ENCODE results near the gene ERGIC1.

ERGIC1 gene

GRCh38 chr5:172939611-172940267 lies 105.7 kb downstream of the ERGIC1 start:
- DNase-seq (ENCODE audit: low read depth), result no peak
- no peak for TF ChIP-seq CTCF (IDR thresholded peaks at IDR 0.05; ENCODE audit: insufficient read depth, low read depth, low read length, missing control alignments)
- H3K4me3 ChIP-seq (ENCODE audit: low read length), result no peak overlapping the region

- TF ChIP-seq CTCF (IDR thresholded peaks at IDR 0.05; ENCODE audit: insufficient read depth, low read depth, low read length, missing control alignments), result no peak
- DNase-seq (ENCODE audit: low read depth), result no peak
- no peak overlapping the region for H3K4me3 ChIP-seq (ENCODE audit: low read length)
Measured at GRCh38 chr5:172940268-172941066, 106.4 kb downstream of the ERGIC1 start.

- H3K4me3 ChIP-seq (ENCODE audit: low read length), result no peak overlapping the region
- no peak for TF ChIP-seq CTCF (IDR thresholded peaks at IDR 0.05; ENCODE audit: insufficient read depth, low read depth, low read length, missing control alignments)
Measured at GRCh38 chr5:172941067-172941516, 107.0 kb downstream of the ERGIC1 start.

GRCh38 chr5:172942556-172942955 lies 108.5 kb downstream of the ERGIC1 start:
- H3K4me3 ChIP-seq (ENCODE audit: low read length), result no peak overlapping the region
- no peak for DNase-seq (ENCODE audit: low read depth)
- no peak for TF ChIP-seq CTCF (IDR thresholded peaks at IDR 0.05; ENCODE audit: insufficient read depth, low read depth, low read length, missing control alignments)

More at GRCh38 chr5:172941067-172941516, 107.0 kb downstream of the ERGIC1 start:
- DNase-seq (ENCODE audit: low read depth), result no peak

GRCh38 chr5:172943283-172943841 lies 109.3 kb downstream of the ERGIC1 start:
- H3K4me3 ChIP-seq (ENCODE audit: low read length), result no peak overlapping the region
- no peak for TF ChIP-seq CTCF (IDR thresholded peaks at IDR 0.05; ENCODE audit: insufficient read depth, low read depth, low read length, missing control alignments)
- no peak for DNase-seq (ENCODE audit: low read depth)

- no peak for TF ChIP-seq CTCF (IDR thresholded peaks at IDR 0.05; ENCODE audit: insufficient read depth, low read depth, low read length, missing control alignments)
- DNase-seq (ENCODE audit: low read depth), result no peak
- no peak overlapping the region for H3K4me3 ChIP-seq (ENCODE audit: low read length)
Measured at GRCh38 chr5:172943906-172944305, 109.9 kb downstream of the ERGIC1 start.

Data from epithelial cell of esophagus (primary cell).